COLO668 (cell line): Measurements from ENCODE around the gene ITGB2.
"Not testable (repeated sequence)": the region's sequence is repeated elsewhere in the genome, so short reads cannot be mapped to it uniquely, and the experiment has no call there.

ENCODE experiments used
- DNase-seq: peaks from one replicate; lab custom pipeline; 2025; ENCODE audit not compliant: unreplicated experiment; lab: John Stamatoyannopoulos, UW

ITGB2 gene

DNA sequence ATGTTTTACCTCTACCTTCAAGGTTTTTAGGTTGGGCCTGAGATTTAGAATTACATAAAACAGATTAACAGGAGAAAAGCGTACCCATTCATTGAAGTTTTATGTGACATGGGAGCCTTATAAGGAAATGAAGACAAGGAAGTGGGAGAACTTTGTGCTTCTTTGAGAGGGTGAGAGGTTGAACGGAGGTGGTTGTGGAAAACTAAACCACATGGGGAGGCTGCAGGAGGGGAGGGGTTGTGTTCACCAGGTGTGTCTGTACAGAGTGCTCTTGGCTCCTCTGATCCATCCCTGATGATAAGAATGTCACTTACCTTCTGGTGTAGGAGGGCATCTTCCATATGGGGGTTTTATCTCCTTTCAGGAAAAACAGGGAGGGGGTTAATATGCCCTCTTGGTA lies 21.9 kb upstream of the ITGB2 start:
- DNase-seq: no peak

DNA sequence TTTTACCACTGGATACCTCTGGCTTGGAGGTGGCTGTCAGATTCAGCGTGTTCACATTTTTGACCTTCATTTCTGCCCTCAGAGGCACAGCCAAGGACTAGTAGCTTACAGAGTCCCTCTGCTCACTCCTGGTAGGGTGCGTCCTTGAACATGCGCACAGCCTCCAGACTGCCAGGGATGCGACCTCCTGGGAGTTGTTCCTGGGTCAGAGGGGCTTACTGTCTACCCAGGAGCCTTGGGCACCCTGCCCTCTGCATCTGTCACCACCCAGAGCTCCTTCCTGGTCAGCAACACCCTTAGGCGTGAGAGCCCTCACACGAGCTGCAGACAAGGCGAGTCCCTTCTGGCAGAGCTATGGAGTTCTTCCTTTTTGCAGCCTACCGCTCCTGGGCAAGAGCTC lies 20.9 kb upstream of the ITGB2 start:
- no peak for DNase-seq

DNA sequence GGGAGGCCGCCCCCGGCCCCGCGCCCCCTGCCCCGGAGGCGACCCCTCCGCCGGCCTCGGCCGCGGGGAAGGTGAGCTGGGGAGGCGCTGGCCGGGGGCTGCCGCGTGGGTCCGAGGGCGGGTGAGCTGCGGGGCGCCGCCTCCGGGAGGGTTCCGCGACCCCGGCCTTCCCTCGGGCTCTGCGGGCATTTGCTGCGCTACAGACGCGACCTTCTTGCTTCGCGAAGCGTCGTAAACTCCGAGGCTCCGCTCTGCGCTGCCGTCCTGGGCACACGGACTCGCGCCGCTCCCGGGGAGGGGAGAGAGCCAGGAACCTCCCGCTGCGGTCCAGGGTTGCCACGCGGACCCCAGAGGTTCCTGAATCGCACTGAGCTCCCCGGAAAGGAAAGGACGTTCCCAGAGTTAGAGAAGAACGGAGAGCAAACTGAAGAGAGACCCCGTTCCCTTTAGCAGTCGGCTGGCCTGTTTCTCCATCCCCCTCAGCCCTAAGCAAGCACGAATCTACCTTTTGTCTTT lies 19.5 kb upstream of the ITGB2 start:
- DNase-seq: peak; percentile 61

GRCh38 chr21:44939532-44940115 lies 18.9 kb upstream of the ITGB2 start, which contains the start of gene SLX9:
Gene SLX9 (plus strand): TSS chr21:44940029. CDS start chr21:44940058, 29 bp downstream.
- DNase-seq: peak; percentile 95

- no peak for DNase-seq
Observed at GRCh38 chr21:44938772-44939531, 18.3 kb upstream of the ITGB2 start.

DNA sequence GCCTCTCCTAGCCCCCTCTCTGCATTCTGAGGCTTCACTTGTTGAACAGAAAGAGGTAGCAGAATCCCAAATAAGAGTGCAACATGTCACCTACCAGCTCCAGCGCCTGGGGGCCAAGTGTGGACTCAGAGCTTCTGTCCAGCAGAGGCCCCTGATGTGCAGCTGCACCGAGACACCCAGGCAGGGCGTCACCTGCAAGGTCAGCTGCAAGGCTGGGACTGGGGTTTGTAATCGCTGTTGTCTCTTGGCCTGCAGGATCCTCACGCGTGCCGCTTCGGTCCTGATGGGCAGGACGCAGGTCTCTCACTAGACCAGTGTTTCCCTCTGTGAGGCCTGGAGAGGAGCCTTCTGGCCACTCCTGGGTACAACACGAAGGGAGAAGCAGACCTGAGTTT lies 14.8 kb upstream of the ITGB2 start:
- no peak for DNase-seq

DNA sequence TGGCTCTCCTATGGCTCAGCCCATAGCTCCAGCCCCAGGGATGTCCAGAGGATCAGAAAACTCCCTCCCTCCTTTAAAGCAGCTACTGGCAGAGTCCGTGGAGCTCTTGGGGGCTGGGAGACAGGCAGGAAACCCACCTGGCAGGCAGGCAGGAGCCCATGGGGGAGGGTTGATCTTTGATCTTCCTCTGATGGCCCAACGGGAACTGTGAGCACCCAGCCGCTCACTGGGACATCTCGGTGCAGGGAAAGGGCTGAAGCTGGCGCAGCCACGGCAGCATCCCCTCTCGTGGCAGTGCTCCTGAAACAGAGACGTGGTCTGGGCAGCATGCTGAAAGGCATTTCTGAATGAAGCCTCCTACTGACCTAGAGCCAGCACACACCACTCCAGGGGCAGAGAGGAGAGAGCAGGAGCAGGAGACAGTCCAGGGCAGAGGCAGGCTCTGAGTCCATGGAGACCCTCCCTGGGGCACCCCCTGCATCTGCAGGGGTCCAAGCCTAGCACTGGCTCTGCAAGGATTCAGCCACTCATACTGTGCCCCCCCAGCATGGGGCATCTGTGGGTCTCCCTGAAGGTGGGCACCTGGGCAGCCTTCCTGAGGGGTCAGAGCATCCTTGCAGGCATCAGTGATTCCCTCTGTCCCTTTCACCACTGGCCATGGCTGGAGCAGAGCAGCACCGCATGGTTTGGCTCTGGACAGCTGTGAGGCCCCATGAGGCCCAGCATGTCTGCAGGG lies 14.3 kb upstream of the ITGB2 start:
- no peak for DNase-seq

DNA sequence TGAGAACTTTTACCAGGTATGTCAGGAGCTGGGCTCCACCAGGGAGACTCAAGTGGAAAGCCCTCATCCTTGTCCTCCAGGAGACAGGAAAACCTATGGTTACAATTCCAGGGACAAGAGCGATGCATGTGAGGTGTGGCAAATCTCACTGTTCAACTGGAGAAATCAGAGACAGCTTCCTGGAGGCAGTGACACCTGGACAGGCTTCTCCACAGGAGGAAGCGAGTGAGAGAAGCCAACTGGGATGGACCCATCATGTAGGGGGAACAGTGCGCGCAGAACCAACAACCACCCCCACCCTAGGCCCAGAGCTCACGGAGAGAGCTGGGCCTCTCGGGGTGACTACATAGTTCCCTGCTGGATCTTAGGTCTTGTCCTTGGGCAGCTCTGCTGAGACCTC lies 13.6 kb upstream of the ITGB2 start:
- no peak for DNase-seq

GRCh38 chr21:44933918-44934260 lies 13.2 kb upstream of the ITGB2 start:
- no peak for DNase-seq

DNA sequence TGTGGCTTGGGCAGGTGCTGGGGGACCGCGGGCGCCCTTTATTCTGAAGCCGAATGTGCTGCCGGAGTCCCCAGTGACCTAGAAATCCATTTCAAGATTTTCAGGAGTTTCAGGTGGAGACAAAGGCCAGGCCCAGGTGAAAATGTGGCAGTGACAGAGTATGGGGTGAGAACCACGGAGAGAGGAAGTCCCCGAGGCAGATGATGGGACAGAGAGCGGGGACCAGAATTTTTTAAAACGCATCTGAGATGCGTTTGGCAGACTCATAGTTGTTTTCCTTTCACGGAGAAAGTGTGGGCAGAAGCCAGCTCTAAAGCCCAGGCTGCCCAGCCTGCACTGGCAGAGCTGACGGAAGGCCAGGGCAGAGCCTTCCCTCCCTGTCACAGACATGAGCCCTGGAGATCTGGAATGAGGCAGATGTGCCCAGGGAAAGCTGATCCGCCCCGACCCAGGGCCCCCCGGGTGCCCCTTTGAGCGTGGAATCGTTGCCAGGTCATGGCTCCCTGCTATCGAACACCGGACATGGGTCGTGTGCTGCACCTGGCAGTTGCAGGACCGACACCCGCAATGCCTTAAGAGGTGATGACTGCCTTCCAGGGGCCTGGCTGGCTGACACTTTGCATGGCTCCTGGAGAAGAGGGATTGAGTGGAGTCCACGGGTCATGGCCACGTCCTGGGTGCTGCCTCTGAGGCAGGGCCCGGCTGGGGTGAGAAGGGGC lies 12.7 kb upstream of the ITGB2 start:
- no peak for DNase-seq

GRCh38 chr21:44932408-44933181 lies 11.9 kb upstream of the ITGB2 start:
- DNase-seq: peak; percentile 31

- no peak for DNase-seq
Observed at GRCh38 chr21:44931501-44932407, 11.1 kb upstream of the ITGB2 start.

DNA sequence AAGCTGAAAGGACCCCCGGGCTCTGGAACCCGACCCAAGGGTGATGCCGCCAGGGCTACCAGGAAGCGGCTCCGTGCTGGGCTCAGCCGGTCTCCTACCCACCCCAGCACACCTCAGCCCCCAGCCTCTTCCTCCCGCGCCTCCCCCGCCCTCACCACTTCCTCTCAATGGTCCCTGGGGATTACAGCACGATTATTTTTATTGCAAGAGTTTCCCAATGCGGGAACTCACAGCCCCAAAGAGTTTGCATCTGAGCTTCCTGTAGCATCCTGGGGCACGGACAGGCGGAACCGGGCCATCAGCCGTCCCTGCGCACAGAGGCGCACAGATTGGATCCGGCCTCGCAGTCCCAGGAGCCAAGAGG lies 10.4 kb upstream of the ITGB2 start:
- no peak for DNase-seq

DNA sequence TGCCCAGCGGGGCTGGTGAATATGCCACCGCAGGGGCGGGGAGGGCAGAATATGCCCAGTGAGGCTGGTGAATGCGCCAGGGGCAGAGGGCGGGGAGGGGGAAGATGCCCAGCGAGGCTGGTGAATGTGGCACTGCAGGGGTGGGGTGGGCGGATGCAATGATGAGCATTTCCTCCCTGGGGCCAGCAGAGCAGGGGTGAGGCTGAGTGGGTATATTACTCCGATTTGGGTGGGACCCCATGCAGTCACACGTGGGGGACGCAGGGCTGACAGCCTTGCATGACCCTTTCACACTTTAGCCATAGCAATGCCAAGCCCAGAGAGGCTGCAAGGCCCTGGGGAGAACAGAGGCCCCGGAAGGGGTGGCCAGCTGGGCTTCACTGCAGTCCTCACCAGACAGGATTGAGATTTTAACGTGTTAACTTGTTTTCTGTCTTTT lies 9.9 kb upstream of the ITGB2 start:
- DNase-seq: no peak

- DNase-seq: no peak
Observed at GRCh38 chr21:44929799-44930542, 9.3 kb upstream of the ITGB2 start.

- no peak for DNase-seq
Observed at GRCh38 chr21:44929242-44929798, 8.6 kb upstream of the ITGB2 start.

DNA sequence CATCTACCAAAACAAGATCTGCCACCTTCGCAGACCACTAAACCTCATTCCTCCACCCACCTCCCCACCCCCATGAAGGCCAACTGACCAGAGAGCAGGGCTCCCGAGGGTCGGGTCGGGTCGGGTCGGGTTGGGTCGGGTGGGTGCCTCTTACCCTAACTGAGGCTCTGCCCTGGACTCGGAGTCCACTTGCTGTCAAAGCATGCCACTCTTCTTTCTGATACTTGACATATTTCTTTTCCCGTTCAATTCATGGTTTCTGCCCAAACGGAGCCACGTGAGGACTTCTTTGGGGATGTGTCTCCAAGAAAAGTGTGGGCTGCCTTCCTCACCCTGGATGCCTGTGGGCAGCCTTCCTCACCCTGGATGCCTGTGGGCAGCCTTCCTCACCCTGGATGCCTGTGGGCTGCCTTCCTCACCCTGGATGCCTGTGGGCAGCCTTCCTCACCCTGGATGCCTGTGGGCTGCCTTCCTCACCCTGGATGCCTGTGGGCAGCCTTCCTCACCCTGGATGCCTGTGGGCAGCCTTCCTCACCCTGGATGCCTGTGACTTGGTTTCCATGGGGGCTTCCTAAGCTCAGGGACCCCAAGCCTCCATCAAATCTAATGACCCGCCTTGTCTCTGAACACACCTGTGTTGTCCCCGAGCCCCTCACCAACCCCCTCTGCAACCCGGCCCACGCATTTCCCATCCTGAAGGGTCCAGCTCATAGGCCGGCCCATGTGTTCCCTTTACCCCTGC lies 8.0 kb upstream of the ITGB2 start:
- DNase-seq: not testable (repeated sequence)
